ENCODE measurements around the gene SFSWAP.
"Not testable (repeated sequence)": the region's sequence is repeated elsewhere in the genome, so short reads cannot be mapped to it uniquely, and the experiment has no call there.

SFSWAP gene

DNA sequence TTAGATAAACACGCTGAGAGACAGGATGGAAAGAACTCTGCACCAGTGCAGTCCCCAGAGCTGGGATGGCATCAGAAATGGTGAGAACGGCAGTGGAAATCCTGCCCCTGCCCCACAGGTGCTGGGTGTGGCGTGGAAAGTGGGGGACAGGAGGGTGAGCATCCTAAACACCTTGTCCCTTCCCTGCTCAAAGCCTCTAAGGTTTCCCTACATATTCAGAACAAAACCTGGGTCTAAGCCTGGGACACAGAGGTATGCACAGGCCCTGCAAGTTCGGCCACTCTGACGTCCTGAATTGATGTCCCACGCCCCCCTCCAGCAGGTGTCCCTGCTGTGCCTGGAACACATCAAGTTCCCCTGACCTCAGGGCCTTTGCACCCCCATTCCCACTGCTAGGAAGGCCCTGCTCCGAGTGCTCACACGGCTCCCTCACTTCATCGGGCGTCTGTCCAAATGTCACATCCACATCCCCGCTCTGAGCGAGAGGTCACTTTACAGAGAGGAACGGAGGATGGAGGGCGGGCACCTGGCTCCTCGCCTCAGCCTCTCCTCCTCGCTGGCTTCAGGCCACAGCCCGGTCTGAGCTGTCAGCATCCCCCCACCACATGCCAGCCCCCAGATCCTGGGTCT lies 38.5 kb upstream of the SFSWAP start:
- H3K9ac ChIP-seq (ENCODE audit: low read depth in 1 of 2, low read length in 2 of 2) = no peak overlapping the region
- no peak overlapping the region for H3K27ac ChIP-seq (ENCODE audit: low read depth in 2 of 2, low read length in 2 of 2)
- H3K4me3 ChIP-seq (ENCODE audit: low read length in 2 of 2) = no peak overlapping the region
- H3K27me3 ChIP-seq (ENCODE audit: control insufficient read depth in 2 of 2, insufficient read depth in 2 of 2, low read length in 2 of 2) = no peaks in the 10 kb centered on the region
- no peaks in the 10 kb centered on the region for H3K36me3 ChIP-seq (ENCODE audit: control insufficient read depth in 2 of 2, insufficient read depth in 2 of 2, low read length in 2 of 2)
- no peaks in the 10 kb centered on the region for H3K9me3 ChIP-seq (ENCODE audit: control insufficient read depth in 2 of 2, low read length in 2 of 2)
- H3K4me1 ChIP-seq (ENCODE audit: control insufficient read depth in 2 of 2, insufficient read depth in 2 of 2, low read length in 2 of 2) = no peaks in the 10 kb centered on the region

DNA sequence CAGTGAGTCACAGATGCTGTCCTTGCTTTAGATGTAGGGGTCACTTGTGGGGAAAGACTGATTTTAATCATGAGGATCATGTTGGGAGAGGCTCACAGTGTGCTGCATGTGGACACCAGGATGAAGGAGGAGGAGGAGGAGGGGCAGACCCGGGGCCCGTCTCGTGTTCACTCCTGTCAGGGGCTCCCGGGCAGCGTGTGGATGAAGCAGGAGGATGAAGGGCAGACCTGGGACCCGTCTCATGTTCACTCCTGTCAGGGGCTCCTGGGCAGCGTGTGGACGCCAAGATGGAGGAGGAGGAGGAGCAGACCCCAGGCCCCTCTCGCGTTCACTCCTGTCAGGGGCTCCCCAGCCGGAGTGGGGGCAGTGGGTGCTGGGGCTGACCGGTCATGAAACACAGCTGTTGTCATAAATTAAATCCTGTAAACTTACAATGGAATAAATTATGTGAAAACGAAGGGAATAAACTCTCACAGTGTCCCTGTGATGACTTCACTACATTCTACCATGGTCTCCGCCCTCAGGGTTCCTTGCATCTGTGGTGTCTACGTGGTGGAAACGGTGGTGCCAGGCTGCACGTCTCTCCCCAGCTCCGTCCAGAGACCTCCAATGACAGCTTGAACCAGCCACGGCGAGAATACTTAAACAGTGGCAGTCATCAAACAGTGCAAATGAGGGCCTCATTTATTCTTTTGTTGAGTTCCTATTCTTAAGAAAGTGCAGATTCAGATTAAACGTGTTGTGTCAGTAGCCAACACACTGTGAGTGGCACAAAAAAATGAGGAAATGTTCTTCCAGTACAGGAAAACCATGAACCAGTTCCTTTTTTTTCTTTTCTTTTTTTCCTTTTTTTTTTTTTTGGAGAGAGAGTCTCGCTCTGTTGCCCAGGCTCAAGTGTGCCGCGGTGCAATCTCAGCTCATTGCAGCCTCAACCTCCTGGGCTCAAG lies 37.7 kb upstream of the SFSWAP start:
- Histone ChIP-seq H3K9ac (ENCODE audit: low read depth in 1 of 2, low read length in 2 of 2) (no peak overlapping the region), H3K27ac (ENCODE audit: low read depth in 2 of 2, low read length in 2 of 2) (no peak overlapping the region), H3K4me1 (ENCODE audit: control insufficient read depth in 2 of 2, insufficient read depth in 2 of 2, low read length in 2 of 2) (no peaks in the 10 kb centered on the region), H3K4me3 (ENCODE audit: low read length in 2 of 2) (no peak overlapping the region), H3K27me3 (ENCODE audit: control insufficient read depth in 2 of 2, insufficient read depth in 2 of 2, low read length in 2 of 2) (no peaks in the 10 kb centered on the region), H3K9me3 (ENCODE audit: control insufficient read depth in 2 of 2, low read length in 2 of 2) (no peaks in the 10 kb centered on the region), H3K36me3 (ENCODE audit: control insufficient read depth in 2 of 2, insufficient read depth in 2 of 2, low read length in 2 of 2) (no peaks in the 10 kb centered on the region)

- Histone ChIP-seq H3K27me3 (ENCODE audit: control insufficient read depth in 2 of 2, insufficient read depth in 2 of 2, low read length in 2 of 2) (no peaks in the 10 kb centered on the region), H3K27ac (ENCODE audit: low read depth in 2 of 2, low read length in 2 of 2) (no peak overlapping the region), H3K4me3 (ENCODE audit: low read length in 2 of 2) (no peak overlapping the region), H3K9me3 (ENCODE audit: control insufficient read depth in 2 of 2, low read length in 2 of 2) (no peaks in the 10 kb centered on the region), H3K9ac (ENCODE audit: low read depth in 1 of 2, low read length in 2 of 2) (no peak overlapping the region), H3K4me1 (ENCODE audit: control insufficient read depth in 2 of 2, insufficient read depth in 2 of 2, low read length in 2 of 2) (no peaks in the 10 kb centered on the region), H3K36me3 (ENCODE audit: control insufficient read depth in 2 of 2, insufficient read depth in 2 of 2, low read length in 2 of 2) (no peaks in the 10 kb centered on the region)
Measured at GRCh38 chr12:131673888-131674257, 37.0 kb upstream of the SFSWAP start.

GRCh38 chr12:131674373-131674772 lies 36.5 kb upstream of the SFSWAP start:
- H3K27me3 ChIP-seq (ENCODE audit: control insufficient read depth in 2 of 2, insufficient read depth in 2 of 2, low read length in 2 of 2) = no peaks in the 10 kb centered on the region
- H3K9ac ChIP-seq (ENCODE audit: low read depth in 1 of 2, low read length in 2 of 2) = no peak overlapping the region
- no peaks in the 10 kb centered on the region for H3K9me3 ChIP-seq (ENCODE audit: control insufficient read depth in 2 of 2, low read length in 2 of 2)
- H3K4me1 ChIP-seq (ENCODE audit: control insufficient read depth in 2 of 2, insufficient read depth in 2 of 2, low read length in 2 of 2) = no peaks in the 10 kb centered on the region
- H3K4me3 ChIP-seq (ENCODE audit: low read length in 2 of 2) = no peak overlapping the region
- H3K36me3 ChIP-seq (ENCODE audit: control insufficient read depth in 2 of 2, insufficient read depth in 2 of 2, low read length in 2 of 2) = no peaks in the 10 kb centered on the region
- no peak overlapping the region for H3K27ac ChIP-seq (ENCODE audit: low read depth in 2 of 2, low read length in 2 of 2)

DNA sequence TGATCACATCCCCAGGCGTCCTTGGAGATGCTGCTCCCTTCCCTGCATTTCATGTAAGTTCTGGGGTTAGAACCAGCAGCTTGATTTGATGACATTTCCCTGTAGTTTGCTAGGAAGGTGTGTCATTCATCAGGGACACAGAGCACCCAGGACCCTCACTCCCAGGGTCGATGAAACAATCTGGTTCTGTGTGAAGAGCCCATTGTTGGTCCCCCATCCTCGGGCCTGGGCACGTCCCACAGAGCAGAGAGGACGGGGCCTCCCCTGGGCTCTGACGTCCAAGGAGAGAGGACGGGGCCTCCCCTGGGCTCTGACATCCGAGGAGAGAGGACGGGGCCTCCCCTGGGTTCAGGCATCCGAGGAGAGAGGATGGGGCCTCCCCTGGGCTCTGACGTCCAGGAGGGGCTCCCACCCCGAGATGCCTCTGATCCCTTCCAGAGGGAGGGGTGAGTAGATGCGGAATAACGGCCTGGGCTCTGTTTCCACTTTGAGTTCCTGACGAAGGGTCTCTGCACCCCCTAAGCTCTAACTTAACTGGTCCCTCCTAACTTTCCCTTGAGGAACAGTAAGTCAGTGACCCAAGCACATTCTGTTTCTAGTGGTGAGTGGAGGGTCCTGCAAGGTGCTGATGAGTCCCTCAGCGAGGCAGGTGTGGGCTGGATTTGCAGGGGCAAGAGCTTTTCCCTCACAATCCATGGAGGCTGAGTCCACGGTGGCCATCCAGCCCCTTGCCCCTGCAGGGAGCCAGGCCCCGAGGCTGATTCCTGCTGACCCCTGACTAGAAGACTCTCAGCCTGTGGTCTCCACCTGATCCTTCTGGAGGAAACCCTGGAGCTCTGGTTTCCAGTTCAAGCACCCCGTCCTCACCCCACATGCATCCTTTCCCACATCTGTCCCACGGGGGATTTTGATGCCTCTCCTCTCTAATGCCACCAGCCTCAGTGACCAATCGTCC lies 35.5 kb upstream of the SFSWAP start:
- H3K9ac ChIP-seq (ENCODE audit: low read depth in 1 of 2, low read length in 2 of 2) = no peak overlapping the region
- H3K27ac ChIP-seq (ENCODE audit: low read depth in 2 of 2, low read length in 2 of 2) = no peak overlapping the region
- H3K4me1 ChIP-seq (ENCODE audit: control insufficient read depth in 2 of 2, insufficient read depth in 2 of 2, low read length in 2 of 2) = no peaks in the 10 kb centered on the region
- no peak overlapping the region for H3K4me3 ChIP-seq (ENCODE audit: low read length in 2 of 2)
- H3K27me3 ChIP-seq (ENCODE audit: control insufficient read depth in 2 of 2, insufficient read depth in 2 of 2, low read length in 2 of 2) = no peaks in the 10 kb centered on the region
- H3K36me3 ChIP-seq (ENCODE audit: control insufficient read depth in 2 of 2, insufficient read depth in 2 of 2, low read length in 2 of 2) = no peaks in the 10 kb centered on the region
- H3K9me3 ChIP-seq (ENCODE audit: control insufficient read depth in 2 of 2, low read length in 2 of 2) = no peaks in the 10 kb centered on the region

DNA sequence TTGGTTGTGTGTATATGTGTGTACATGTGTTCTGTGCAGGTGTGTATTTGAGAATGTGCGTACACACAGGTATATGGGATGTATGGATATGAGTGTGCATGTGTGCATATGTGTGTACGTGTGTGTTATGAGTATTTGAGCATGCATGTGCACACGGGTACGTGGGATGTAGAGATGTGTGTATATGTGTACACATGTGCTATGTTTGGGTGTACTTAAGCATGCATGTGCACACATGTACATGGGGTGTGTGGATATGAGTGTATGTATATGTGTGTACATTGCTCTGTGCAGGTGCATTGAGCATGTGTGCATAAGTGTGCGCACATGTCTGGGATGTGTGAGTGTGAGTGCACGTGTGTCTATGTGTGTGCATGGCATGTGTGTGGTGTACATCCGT lies 34.3 kb upstream of the SFSWAP start:
- H3K36me3 ChIP-seq (ENCODE audit: control insufficient read depth in 2 of 2, insufficient read depth in 2 of 2, low read length in 2 of 2) = no peaks in the 10 kb centered on the region
- no peaks in the 10 kb centered on the region for H3K27me3 ChIP-seq (ENCODE audit: control insufficient read depth in 2 of 2, insufficient read depth in 2 of 2, low read length in 2 of 2)
- H3K27ac ChIP-seq (ENCODE audit: low read depth in 2 of 2, low read length in 2 of 2) = no peak overlapping the region
- no peaks in the 10 kb centered on the region for H3K4me1 ChIP-seq (ENCODE audit: control insufficient read depth in 2 of 2, insufficient read depth in 2 of 2, low read length in 2 of 2)
- no peak overlapping the region for H3K9ac ChIP-seq (ENCODE audit: low read depth in 1 of 2, low read length in 2 of 2)
- H3K4me3 ChIP-seq (ENCODE audit: low read length in 2 of 2) = no peak overlapping the region
- no peaks in the 10 kb centered on the region for H3K9me3 ChIP-seq (ENCODE audit: control insufficient read depth in 2 of 2, low read length in 2 of 2)

DNA sequence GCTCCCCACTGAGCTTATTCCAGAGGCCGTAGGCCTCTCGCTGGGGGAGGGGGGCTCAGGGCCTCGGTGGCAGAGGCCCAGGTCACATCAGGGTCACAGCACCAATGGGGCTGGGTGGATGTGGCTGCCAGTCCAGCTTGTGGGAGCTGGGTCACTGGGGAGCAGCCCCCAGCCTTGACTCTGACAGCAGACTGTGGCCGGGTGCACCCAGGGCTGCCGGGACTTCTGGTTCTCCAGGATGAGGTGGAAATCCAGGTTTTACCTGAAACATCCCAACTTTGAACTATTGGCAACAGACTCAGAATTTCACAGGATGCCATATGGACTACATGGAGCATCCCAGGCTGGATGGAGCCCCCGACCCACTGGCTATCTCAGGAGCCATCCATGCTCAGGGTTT lies 33.8 kb upstream of the SFSWAP start:
- H3K27me3 ChIP-seq (ENCODE audit: control insufficient read depth in 2 of 2, insufficient read depth in 2 of 2, low read length in 2 of 2); H3K4me3 ChIP-seq (ENCODE audit: low read length in 2 of 2); H3K4me1 ChIP-seq (ENCODE audit: control insufficient read depth in 2 of 2, insufficient read depth in 2 of 2, low read length in 2 of 2); H3K27ac ChIP-seq (ENCODE audit: low read depth in 2 of 2, low read length in 2 of 2); H3K9me3 ChIP-seq (ENCODE audit: control insufficient read depth in 2 of 2, low read length in 2 of 2); H3K36me3 ChIP-seq (ENCODE audit: control insufficient read depth in 2 of 2, insufficient read depth in 2 of 2, low read length in 2 of 2); H3K9ac ChIP-seq (ENCODE audit: low read depth in 1 of 2, low read length in 2 of 2): not testable (repeated sequence)

DNA sequence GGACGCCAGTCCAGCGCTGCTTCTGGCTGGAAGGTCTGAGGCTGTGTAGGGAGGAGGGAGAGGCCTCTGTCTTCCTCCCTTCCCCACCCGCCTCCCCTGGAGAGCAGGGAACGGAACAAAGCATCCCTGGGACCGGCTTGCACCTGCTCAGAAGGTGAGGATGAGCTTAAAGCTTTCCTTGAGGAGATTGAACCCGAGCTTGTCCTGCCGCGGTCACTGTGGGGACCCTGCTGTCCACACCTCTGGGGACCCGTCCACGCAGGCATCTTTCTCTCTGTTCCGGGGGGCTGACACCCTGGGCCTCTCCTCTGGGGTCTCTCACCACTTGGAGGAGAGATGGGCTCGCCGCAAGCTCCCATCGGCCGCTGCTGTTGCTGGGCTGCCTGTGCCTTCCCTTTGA lies 33.2 kb upstream of the SFSWAP start:
- Histone ChIP-seq H3K36me3 (ENCODE audit: control insufficient read depth in 2 of 2, insufficient read depth in 2 of 2, low read length in 2 of 2) (no peaks in the 10 kb centered on the region), H3K27ac (ENCODE audit: low read depth in 2 of 2, low read length in 2 of 2) (no peak overlapping the region), H3K27me3 (ENCODE audit: control insufficient read depth in 2 of 2, insufficient read depth in 2 of 2, low read length in 2 of 2) (no peaks in the 10 kb centered on the region), H3K4me3 (ENCODE audit: low read length in 2 of 2) (no peak overlapping the region), H3K9me3 (ENCODE audit: control insufficient read depth in 2 of 2, low read length in 2 of 2) (no peaks in the 10 kb centered on the region), H3K4me1 (ENCODE audit: control insufficient read depth in 2 of 2, insufficient read depth in 2 of 2, low read length in 2 of 2) (no peaks in the 10 kb centered on the region), H3K9ac (ENCODE audit: low read depth in 1 of 2, low read length in 2 of 2) (no peak overlapping the region)

DNA sequence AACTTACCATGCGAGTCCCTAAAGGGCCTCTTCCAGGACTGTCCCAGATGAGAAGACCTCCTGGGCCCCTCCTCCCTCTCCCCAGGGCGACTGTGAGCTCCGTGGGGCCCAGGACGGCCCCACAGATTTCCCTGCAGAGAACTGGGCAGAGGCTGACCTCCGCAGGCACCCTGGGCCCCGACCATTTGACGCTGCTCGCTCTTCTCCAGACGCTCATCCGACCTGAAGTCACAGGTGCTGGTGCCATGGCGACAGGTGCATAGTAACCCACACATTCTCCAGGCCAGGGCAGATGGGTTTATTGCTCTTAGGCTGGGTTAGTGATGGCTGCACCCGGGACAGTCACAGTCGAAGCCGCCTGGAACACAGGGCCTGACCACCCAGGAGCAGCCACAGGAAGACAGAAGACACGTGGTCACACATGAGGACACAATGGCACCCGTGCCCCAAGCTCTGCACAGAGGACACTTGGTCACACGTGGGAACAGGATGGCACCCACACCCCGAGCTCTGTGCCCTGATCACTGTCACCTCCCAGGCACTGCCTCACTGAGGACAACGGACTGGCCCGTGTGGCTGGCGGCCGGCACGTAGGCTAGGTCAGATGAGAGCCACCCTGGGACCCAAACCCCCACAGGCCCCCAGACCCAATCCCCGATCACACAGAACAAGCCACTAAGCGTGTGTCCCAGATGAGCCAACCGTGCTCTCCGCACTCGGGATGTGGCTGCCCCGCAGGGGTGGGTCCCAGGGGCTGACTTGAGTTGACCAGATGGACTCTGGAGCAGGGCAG lies 32.3 kb upstream of the SFSWAP start:
- not testable (repeated sequence) for H3K36me3 ChIP-seq (ENCODE audit: control insufficient read depth in 2 of 2, insufficient read depth in 2 of 2, low read length in 2 of 2); H3K4me3 ChIP-seq (ENCODE audit: low read length in 2 of 2); H3K4me1 ChIP-seq (ENCODE audit: control insufficient read depth in 2 of 2, insufficient read depth in 2 of 2, low read length in 2 of 2); H3K9me3 ChIP-seq (ENCODE audit: control insufficient read depth in 2 of 2, low read length in 2 of 2); H3K27ac ChIP-seq (ENCODE audit: low read depth in 2 of 2, low read length in 2 of 2); H3K27me3 ChIP-seq (ENCODE audit: control insufficient read depth in 2 of 2, insufficient read depth in 2 of 2, low read length in 2 of 2); H3K9ac ChIP-seq (ENCODE audit: low read depth in 1 of 2, low read length in 2 of 2)

Measured in mucosa of rectum (tissue), 2 donors.